HepG2 (cell line): ENCODE data around the gene LEPR. TPM values are rescaled to one million over a fixed set of nuclear protein-coding genes. Genes with fewer than 3 reads are reported as not detected.

Experiments used
- ATAC-seq: fragments of 200-7000 bp; cut with Tn5 transposase; 3 replicates; pipeline ENCODE4 v1.9.1; 2020; ENCODE audit warnings: mild to moderate bottlenecking, moderate library complexity
- BruUV-seq: library from RNA; stranded (reverse); fragments of 400-500 nt; replicated peaks from 2 replicates; lab custom pipeline; 2021; lab: Mats Ljungman, UMichigan
- CTCF ChIA-PET: fragments of 300-600 bp; formaldehyde crosslinking; extraction: SDS; loops from one replicate; lab custom pipeline; 2021; ENCODE audit warnings: low total read pairs, inconsistent platforms, low intra/inter-chr PET ratio; lab: Yijun Ruan, JAX
- POLR2A ChIA-PET: fragments of 350-600 bp; sonication (Branson Sonifier 250); formaldehyde crosslinking; loops from one replicate; lab custom pipeline; 2020; ENCODE audit warnings: antibody characterized with exemption, inconsistent platforms; lab: Yijun Ruan, JAX
- DNase-seq: peaks from one replicate; pipeline ENCODE4 v3.0.0-alpha.2; 2015; ENCODE audit warnings: low spot score
- FAIRE-seq: peaks from 3 replicates; lab custom pipeline; 2011; peaks lifted over from hg19 to GRCh38; lab: Jason Lieb, UNC
- H2AFZ ChIP-seq: one replicate; pipeline ENCODE4 v1.6.1; 2011; ENCODE audit warnings: low read length, inconsistent platforms
- H3K27ac ChIP-seq: fragments of 300-600 bp; 3 replicates; pipeline ENCODE4 v1.8.0; 2011; ENCODE audit warnings: mixed run types, mild to moderate bottlenecking, mixed read lengths, low read length, inconsistent platforms; ENCODE audit not compliant: insufficient read depth; ENCODE audit errors: extremely low read length
- H3K27me3 ChIP-seq, 2 experiments: fragments of 200-600 bp in 1 of 2; 2 replicates in 1 of 2; 3 replicates in 1 of 2; pipeline versions ENCODE4 v1.6.0 to v1.8.0; 2011; ENCODE audit warnings: low read length in 2 of 2, mild to moderate bottlenecking in 2 of 2, moderate library complexity in 2 of 2, inconsistent platforms in 1 of 2; ENCODE audit not compliant: insufficient read depth in 2 of 2, control insufficient read depth in 1 of 2
- H3K36me3 ChIP-seq, 2 experiments: fragments of 200-600 bp in 1 of 2; replicated peaks in 1 of 2; 2 replicates in 1 of 2; 3 replicates in 1 of 2; pipeline versions ENCODE4 v1.5.1 to v1.8.0; 2011; ENCODE audit warnings: low read length in 2 of 2, inconsistent platforms in 1 of 2; ENCODE audit not compliant: insufficient read depth in 2 of 2, control insufficient read depth in 1 of 2
- H3K4me1 ChIP-seq: 2 replicates; pipeline ENCODE4 v1.5.1; 2012; ENCODE audit warnings: low read length, inconsistent platforms; ENCODE audit not compliant: insufficient read depth
- H3K4me2 ChIP-seq: 2 replicates; pipeline ENCODE4 v1.6.0; 2011; ENCODE audit warnings: low read depth, low read length, inconsistent platforms
- H3K4me3 ChIP-seq, 3 experiments: fragments of 200-600 bp in 1 of 3; sonication (generic), shearing (Covaris generic) in 1 of 3; replicated peaks in 1 of 3; 2 replicates each; pipeline ENCODE4 v1.5.1; 2011 to 2016; ENCODE audit warnings: low read length in 3 of 3, inconsistent platforms in 2 of 3, low read depth in 2 of 3, mild to moderate bottlenecking in 2 of 3, control low read depth in 1 of 3, mixed read lengths in 1 of 3; ENCODE audit not compliant: insufficient read depth in 1 of 3
- H3K79me2 ChIP-seq: one replicate; pipeline ENCODE4 v1.6.1; 2011; ENCODE audit warnings: low read length, inconsistent platforms; ENCODE audit not compliant: insufficient read depth
- H3K9ac ChIP-seq: 2 replicates; pipeline ENCODE4 v1.6.0; 2011; ENCODE audit warnings: mild to moderate bottlenecking, low read depth, low read length, inconsistent platforms; ENCODE audit not compliant: insufficient read depth
- H3K9me3 ChIP-seq: 2 replicates; pipeline ENCODE4 v1.5.1; 2012; ENCODE audit warnings: mild to moderate bottlenecking, low read length
- H4K20me1 ChIP-seq: 2 replicates; pipeline ENCODE4 v1.6.0; 2011; ENCODE audit warnings: inconsistent platforms, mild to moderate bottlenecking, low read length, moderate library complexity; ENCODE audit not compliant: insufficient read depth
- MAFF ChIP-seq: IDR thresholded peaks from 2 replicates; pipeline ENCODE4 v1.6.1; 2011; ENCODE audit warnings: low read depth, low read length, improper control_type of control experiment
- MAFK ChIP-seq, 2 experiments: IDR thresholded peaks in 1 of 2; conservative IDR thresholded peaks in 1 of 2; 2 replicates each; pipeline ENCODE4 v1.6.1; 2011; ENCODE audit warnings: improper control_type of control experiment in 2 of 2, low read length in 2 of 2
- MEIS1 ChIP-seq: sonication (generic); formaldehyde crosslinking; IDR thresholded peaks from 2 replicates; pipeline ENCODE4 v1.9.0; 2021; ENCODE audit warnings: mild to moderate bottlenecking, missing genetic modification reagents, moderate library complexity, borderline replicate concordance
- MLLT10 ChIP-seq: sonication (generic); formaldehyde crosslinking; IDR thresholded peaks from 2 replicates; pipeline ENCODE4 v1.4.0; 2020; ENCODE audit warnings: missing genetic modification reagents
- NFE2L2 ChIP-seq: fragments of 150-350 bp; IDR thresholded peaks from 2 replicates; pipeline ENCODE4 v1.6.1; 2014; ENCODE audit warnings: low read length
- TCF12 ChIP-seq, 2 experiments: fragments of 450-650 bp in 1 of 2; sonication (generic) in 1 of 2; formaldehyde crosslinking in 1 of 2; IDR thresholded peaks; 2 replicates each; pipeline versions ENCODE4 v1.6.1 to v1.8.0; 2017 to 2022; ENCODE audit warnings: antibody characterized with exemption in 1 of 2, mild to moderate bottlenecking in 1 of 2, missing genetic modification reagents in 1 of 2, moderate library complexity in 1 of 2
- ZBTB7B ChIP-seq: sonication (generic); formaldehyde crosslinking; IDR thresholded peaks from 2 replicates; pipeline ENCODE4 v1.4.0; 2020; ENCODE audit warnings: missing genetic modification reagents
- ZZZ3 ChIP-seq: sonication (generic); formaldehyde crosslinking; IDR thresholded peaks from 2 replicates; pipeline ENCODE4 v1.4.0; 2020; ENCODE audit warnings: missing genetic modification reagents, mild to moderate bottlenecking, borderline replicate concordance
- WGBS: methylation state at CpG from one replicate; pipeline ENCODE4 v1.1.6; 2017; ENCODE audit warnings: low lambda C conversion rate; 5-methylcytosine and 5-hydroxymethylcytosine counted together
- in situ Hi-C: cut with HindIII; loops from 2 replicates; pipeline ENCODE4 v1.10.0; 2017; ENCODE audit warnings: low pct_unique_long_range_greater_than_20kb; ENCODE audit not compliant: extremely low pct_ligation_motif_present
- intact Hi-C: fragments of 100-400 bp; cut with micrococcal nuclease; formaldehyde crosslinking; loops from one replicate; pipeline ENCODE4 v1.10.0; 2022; ENCODE audit not compliant: unreplicated experiment
- polyA plus RNA-seq, 8 experiments: library from polyadenylated mRNA; depleted of rRNA in 3 of 8; stranded (reverse) in 7 of 8; unstranded in 1 of 8; fragments of >200 nt; fragmentation: Illumina TruSeq in 4 of 8; extraction: Trizol in 4 of 8; gene quantifications; 2 replicates each; pipeline versions ENCODE4 v1.2.1 to v1.2.3, GENCODE V29; 2011 to 2016; ENCODE audit warnings: low read depth in 4 of 8, missing spikeins in 1 of 8, mixed read lengths in 1 of 8; ENCODE audit not compliant: insufficient read depth in 1 of 8
- total RNA-seq, 5 experiments: library from RNA; depleted of rRNA; stranded (reverse); fragments of >200 nt; fragmentation: Illumina TruSeq; extraction: Trizol; gene quantifications; 2 replicates each; pipeline ENCODE4 v1.2.3, GENCODE V29; 2016; ENCODE audit warnings: low read depth in 1 of 5
- TF ChIP-seq, protein P1 (sequence below): sonication (generic); formaldehyde crosslinking; IDR thresholded peaks from 2 replicates; pipeline ENCODE4 v1.5.1; 2020; ENCODE audit warnings: missing genetic modification reagents, mild to moderate bottlenecking, borderline replicate concordance

LEPR gene
- total and polyA plus RNA-seq, 2 of the 13 experiments (the other 11 are each of a cell fraction or from before 2014, with no cell fraction given) = 0.60 to 1.7 TPM

GRCh38 chr1:65372557-65372956 lies 47.9 kb upstream of the LEPR start:
- FAIRE-seq = no peak
- no TSS peak for BruUV-seq
- no peaks in the 10 kb centered on the region for H3K36me3 ChIP-seq
- in situ Hi-C loops = no loop called here
- no peak overlapping the region for H3K9ac ChIP-seq
- TF ChIP-seq ZZZ3 (CRISPR knock-in tag) (no peak), TCF12 (IDR thresholded peaks at IDR 0.05) (no peak), TCF12 (CRISPR knock-in tag; IDR thresholded peaks at IDR 0.05) (no peak), MLLT10 (no peak), NFE2L2 (peak; percentile 49), ZBTB7B (CRISPR knock-in tag) (no peak), MEIS1 (CRISPR knock-in tag) (no peak), MAFF (peak; percentile 68), MAFK (conservative IDR thresholded peaks at IDR 0.05 in 1 of 2, IDR thresholded peaks at IDR 0.05 in 1 of 2; ENCODE audit: low read length in 2 of 2) (peak; percentile 68 to 74)
- TF ChIP-seq, protein P1, sequence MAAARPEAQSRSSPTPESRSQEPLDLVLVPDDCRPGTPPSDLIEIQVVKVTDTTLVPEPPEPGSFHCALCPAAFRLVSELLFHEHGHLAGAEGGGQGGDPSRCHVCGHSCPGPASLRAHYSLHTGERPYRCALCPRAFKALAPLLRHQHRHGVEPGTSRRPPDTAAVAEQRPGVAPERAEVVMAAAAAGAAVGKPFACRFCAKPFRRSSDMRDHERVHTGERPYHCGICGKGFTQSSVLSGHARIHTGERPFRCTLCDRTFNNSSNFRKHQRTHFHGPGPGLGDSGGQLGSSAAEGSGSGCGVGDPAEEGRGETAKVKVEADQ (CRISPR knock-in tag) = no peak
- H4K20me1 ChIP-seq = no peaks in the 10 kb centered on the region
- H3K27ac ChIP-seq = no peak overlapping the region
- H3K27me3 ChIP-seq = no peaks in the 10 kb centered on the region
- no peak for DNase-seq
- no peaks in the 10 kb centered on the region for H3K79me2 ChIP-seq
- H3K9me3 ChIP-seq = no peaks in the 10 kb centered on the region
- POLR2A ChIA-PET = no interaction called here
- intact Hi-C loops = no loop called here
- no peak overlapping the region for H3K4me2 ChIP-seq
- no peak for ATAC-seq
- WGBS = 98% methylated on average over 1 of the region's 1 CpG
- CTCF ChIA-PET = no interaction called here
- no peak overlapping the region for H3K4me3 ChIP-seq
- H3K4me1 ChIP-seq = 0 out of 2 replicates have a peak, but pooled peaks cover 6% of the 10 kb centered on the region
- no peak overlapping the region for H2AFZ ChIP-seq
